Peyer's patch (tissue), 4 donors: ENCODE data around the gene SPDYE2B.
"Not testable (repeated sequence)": the region's sequence is repeated elsewhere in the genome, so short reads cannot be mapped to it uniquely, and the experiment has no call there.

ENCODE experiments used
- CTCF ChIP-seq, 6 experiments: fragments of 450-650 bp in 4 of 6; fragments of 200-600 bp in 2 of 6; sonication (generic) in 1 of 6; IDR thresholded peaks; one replicate each; pipeline ENCODE4 v1.5.1; 2017 to 2019; ENCODE audit warnings: antibody characterized with exemption in 6 of 6, mild to moderate bottlenecking in 3 of 6, moderate library complexity in 1 of 6
- POLR2A ChIP-seq, 2 donors: fragments of 450-650 bp; IDR thresholded peaks; one replicate each; pipeline ENCODE4 v1.5.1; 2017; ENCODE audit warnings: antibody characterized with exemption in 2 of 2, mild to moderate bottlenecking in 2 of 2, moderate library complexity in 2 of 2

- TF ChIP-seq CTCF, POLR2A (IDR thresholded peaks at IDR 0.05): not testable (repeated sequence)
These were observed 45.9 kb downstream of the SPDYE2B start for GRCh38 chr7:102696009-102696408.
